NAMALWA (cell line): ENCODE measurements around the gene ZCRB1.

Experiments used
- DNase-seq: peaks from one replicate; pipeline ENCODE4 v3.0.0-alpha.2; 2015; ENCODE audit warnings: low spot score

ZCRB1 gene

GRCh38 chr12:42281278-42281677 is 44.6 kb downstream of the ZCRB1 start:
- DNase-seq: no peak

- no peak for DNase-seq
These were observed 47.8 kb downstream of the ZCRB1 start for GRCh38 chr12:42278128-42278510.

GRCh38 chr12:42277396-42278127 is 48.3 kb downstream of the ZCRB1 start:
- DNase-seq: no peak

GRCh38 chr12:42275499-42275898 is 50.4 kb downstream of the ZCRB1 start:
- DNase-seq: no peak

GRCh38 chr12:42273706-42274105 is 52.2 kb downstream of the ZCRB1 start:
- DNase-seq: no peak

GRCh38 chr12:42270596-42270995 is 55.3 kb downstream of the ZCRB1 start:
- DNase-seq: no peak

GRCh38 chr12:42267413-42268190 is 58.3 kb downstream of the ZCRB1 start:
- DNase-seq: no peak

GRCh38 chr12:42266579-42267230 is 59.2 kb downstream of the ZCRB1 start:
- no peak for DNase-seq

GRCh38 chr12:42262271-42262670 is 63.6 kb downstream of the ZCRB1 start:
- DNase-seq: no peak
